Measurements from ENCODE around the gene CCDC97.

DNA sequence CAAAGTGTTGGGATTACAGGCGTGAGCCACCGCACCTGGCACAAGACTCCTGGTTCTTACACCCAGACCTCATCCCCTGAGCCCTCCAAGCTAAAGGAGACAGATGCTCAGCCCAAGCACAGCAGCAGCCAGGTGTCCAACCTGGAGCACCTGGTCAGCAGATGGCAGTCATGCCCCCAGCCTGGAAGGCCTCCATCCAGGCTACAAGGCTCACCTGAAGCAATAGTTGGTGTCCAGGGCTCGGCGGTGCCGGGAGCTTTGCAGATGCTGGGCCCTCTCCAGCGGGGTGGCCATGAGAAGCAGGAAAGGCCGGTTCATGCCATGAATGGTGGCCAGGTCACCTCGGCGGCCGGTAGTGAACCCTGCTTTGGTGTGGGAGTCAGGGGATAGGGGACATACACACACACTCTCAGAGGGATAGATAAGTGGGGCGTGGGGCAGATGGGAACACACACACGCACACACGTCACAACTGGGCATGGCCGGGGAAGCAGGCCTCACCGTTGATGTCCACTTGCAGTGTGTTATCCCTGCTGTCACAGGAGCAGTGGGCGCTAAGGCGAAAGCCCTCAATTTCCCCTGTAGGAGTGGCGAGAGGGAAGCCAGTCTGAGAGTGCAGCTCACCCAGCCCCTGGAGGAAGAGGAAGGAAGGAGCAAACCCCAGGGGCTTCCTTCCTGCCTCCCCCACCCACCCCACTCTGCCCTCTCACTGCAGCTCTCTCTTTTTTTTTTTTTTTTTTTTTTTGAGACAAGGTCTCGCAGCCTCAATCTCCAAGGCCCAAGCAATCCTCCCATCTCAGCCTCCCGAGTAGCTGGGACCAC, 31.9 kb downstream of the CCDC97 start:
- TF ChIP-seq, protein P1, sequence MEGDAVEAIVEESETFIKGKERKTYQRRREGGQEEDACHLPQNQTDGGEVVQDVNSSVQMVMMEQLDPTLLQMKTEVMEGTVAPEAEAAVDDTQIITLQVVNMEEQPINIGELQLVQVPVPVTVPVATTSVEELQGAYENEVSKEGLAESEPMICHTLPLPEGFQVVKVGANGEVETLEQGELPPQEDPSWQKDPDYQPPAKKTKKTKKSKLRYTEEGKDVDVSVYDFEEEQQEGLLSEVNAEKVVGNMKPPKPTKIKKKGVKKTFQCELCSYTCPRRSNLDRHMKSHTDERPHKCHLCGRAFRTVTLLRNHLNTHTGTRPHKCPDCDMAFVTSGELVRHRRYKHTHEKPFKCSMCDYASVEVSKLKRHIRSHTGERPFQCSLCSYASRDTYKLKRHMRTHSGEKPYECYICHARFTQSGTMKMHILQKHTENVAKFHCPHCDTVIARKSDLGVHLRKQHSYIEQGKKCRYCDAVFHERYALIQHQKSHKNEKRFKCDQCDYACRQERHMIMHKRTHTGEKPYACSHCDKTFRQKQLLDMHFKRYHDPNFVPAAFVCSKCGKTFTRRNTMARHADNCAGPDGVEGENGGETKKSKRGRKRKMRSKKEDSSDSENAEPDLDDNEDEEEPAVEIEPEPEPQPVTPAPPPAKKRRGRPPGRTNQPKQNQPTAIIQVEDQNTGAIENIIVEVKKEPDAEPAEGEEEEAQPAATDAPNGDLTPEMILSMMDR (IDR thresholded peaks at IDR 0.05 in 8 of 11, conservative IDR thresholded peaks at IDR 0.05 in 3 of 11), result peak in 1 of 11 experiments; percentile 12
- TF ChIP-seq POLR2AphosphoS5 (IDR thresholded peaks at IDR 0.05) (peak in 1 of 3 donors; percentile 63), POLR2A (IDR thresholded peaks at IDR 0.05) (no peak)

Data from spleen (tissue), 7 donors.